ENCODE results near the gene LARGE1. TPM values are rescaled to one million over a fixed set of nuclear protein-coding genes. Genes with fewer than 3 reads are reported as not detected.

Gene LARGE1
- total RNA-seq, 2 donors from 2014 or later = 12.5 to 21.1 TPM

DNA sequence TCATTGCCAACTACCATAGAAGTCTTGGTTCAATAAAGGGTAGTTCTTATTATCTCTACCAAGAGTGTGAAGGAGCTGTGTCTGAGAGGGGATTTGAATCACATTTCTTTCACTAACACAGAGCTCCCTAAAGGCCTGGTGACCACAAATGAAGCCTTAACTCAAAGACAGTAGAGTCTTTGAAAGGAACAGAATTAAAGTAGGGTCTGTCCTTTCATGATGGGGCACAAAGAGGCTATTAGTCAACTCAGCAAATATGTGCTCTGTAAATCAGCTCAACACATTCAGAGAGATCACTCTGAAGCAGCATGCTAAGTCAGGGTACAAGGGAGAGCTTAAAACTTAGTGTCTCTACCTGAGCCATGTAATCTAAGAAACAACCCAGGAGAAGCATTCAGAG is 649.7 kb downstream of the LARGE1 start:
- TF ChIP-seq POLR2A (IDR thresholded peaks at IDR 0.05) = no peak
- TF ChIP-seq, protein P1, sequence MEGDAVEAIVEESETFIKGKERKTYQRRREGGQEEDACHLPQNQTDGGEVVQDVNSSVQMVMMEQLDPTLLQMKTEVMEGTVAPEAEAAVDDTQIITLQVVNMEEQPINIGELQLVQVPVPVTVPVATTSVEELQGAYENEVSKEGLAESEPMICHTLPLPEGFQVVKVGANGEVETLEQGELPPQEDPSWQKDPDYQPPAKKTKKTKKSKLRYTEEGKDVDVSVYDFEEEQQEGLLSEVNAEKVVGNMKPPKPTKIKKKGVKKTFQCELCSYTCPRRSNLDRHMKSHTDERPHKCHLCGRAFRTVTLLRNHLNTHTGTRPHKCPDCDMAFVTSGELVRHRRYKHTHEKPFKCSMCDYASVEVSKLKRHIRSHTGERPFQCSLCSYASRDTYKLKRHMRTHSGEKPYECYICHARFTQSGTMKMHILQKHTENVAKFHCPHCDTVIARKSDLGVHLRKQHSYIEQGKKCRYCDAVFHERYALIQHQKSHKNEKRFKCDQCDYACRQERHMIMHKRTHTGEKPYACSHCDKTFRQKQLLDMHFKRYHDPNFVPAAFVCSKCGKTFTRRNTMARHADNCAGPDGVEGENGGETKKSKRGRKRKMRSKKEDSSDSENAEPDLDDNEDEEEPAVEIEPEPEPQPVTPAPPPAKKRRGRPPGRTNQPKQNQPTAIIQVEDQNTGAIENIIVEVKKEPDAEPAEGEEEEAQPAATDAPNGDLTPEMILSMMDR (IDR thresholded peaks at IDR 0.05) = no peak

DNA sequence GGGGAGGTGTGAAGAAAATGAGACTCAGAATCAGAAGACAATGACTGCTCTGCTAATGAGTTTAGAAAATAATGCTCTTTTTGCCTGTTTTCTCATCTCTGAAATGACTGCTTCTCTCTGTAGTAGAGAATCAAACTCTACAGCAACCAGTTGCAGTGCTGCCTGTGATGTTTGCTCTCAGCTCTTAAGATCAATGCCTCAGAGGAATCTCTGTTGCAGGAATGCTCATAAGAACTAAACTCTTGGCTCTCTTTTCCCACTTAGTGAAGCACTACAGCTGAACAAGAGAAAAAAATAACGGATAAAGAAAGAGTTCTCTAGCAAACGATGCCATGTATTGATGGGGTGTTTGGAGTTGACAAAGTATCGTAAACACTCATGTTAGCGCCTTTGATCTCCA is 658.6 kb downstream of the LARGE1 start:
- Histone ChIP-seq H3K36me3 (replicated peaks in 1 of 2; ENCODE audit: insufficient read depth in 1 of 2, low read depth in 2 of 2) (no peaks in the 10 kb centered on the region), H3K27ac (no peak overlapping the region), H3K4me3 (no peak overlapping the region), H3K27me3 (no peaks in the 10 kb centered on the region), H3K4me1 (no peaks in the 10 kb centered on the region), H3K9me3 (no peaks in the 10 kb centered on the region)
- WGBS, 2 donors = 54 to 58% methylated on average over 4 of the region's 4 CpGs
- intact Hi-C loops (cut with DNase I) = no loop called here
- DNase-seq (no peak), ATAC-seq (no peak)
- TF ChIP-seq POLR2A (IDR thresholded peaks at IDR 0.05) = no peak
- TF ChIP-seq, protein P1 (IDR thresholded peaks at IDR 0.05) = no peak

More for the DNA sequence above, 649.7 kb downstream of the LARGE1 start:
- H3K36me3 ChIP-seq (replicated peaks in 1 of 2; ENCODE audit: insufficient read depth in 1 of 2, low read depth in 2 of 2) = no peaks in the 10 kb centered on the region
- H3K9me3 ChIP-seq = no peaks in the 10 kb centered on the region
- H3K27me3 ChIP-seq = no peaks in the 10 kb centered on the region
- no peak for ATAC-seq
- intact Hi-C loops (cut with DNase I) = no loop called here
- DNase-seq = no peak
- H3K4me3 ChIP-seq = no peak overlapping the region
- peaks cover 22% of the 10 kb centered on the region for H3K4me1 ChIP-seq
- H3K27ac ChIP-seq = no peak overlapping the region

DNA sequence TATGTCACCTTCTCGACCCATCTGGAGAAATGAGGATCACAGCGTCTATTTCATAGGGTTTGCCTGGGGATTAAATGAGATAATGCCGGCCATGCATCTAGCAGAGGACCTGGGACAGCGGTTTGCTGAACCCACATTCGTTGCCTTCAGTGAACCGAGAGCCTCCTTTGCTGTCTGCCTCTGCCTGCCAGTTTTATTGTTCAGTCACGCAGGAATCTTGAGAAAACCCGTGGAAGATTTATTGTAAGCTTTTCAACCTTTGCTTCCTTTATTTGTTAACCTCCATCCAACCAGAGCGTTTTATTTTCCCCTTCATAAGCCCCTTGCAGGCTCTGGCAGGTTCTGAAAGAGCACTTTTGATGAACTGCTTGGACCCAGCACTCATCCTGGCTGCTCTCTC is 659.8 kb downstream of the LARGE1 start:
- Histone ChIP-seq H3K27ac (no peak overlapping the region), H3K27me3 (no peaks in the 10 kb centered on the region), H3K4me1 (no peaks in the 10 kb centered on the region), H3K4me3 (no peak overlapping the region), H3K36me3 (replicated peaks in 1 of 2; ENCODE audit: insufficient read depth in 1 of 2, low read depth in 2 of 2) (no peaks in the 10 kb centered on the region), H3K9me3 (no peaks in the 10 kb centered on the region)
- no peak for TF ChIP-seq POLR2A (IDR thresholded peaks at IDR 0.05)
- ATAC-seq (no peak), DNase-seq (no peak)
- 61 to 75% methylated on average over 9 of the region's 9 CpGs for WGBS, 2 donors
- intact Hi-C loops (cut with DNase I) = no loop called here

DNA sequence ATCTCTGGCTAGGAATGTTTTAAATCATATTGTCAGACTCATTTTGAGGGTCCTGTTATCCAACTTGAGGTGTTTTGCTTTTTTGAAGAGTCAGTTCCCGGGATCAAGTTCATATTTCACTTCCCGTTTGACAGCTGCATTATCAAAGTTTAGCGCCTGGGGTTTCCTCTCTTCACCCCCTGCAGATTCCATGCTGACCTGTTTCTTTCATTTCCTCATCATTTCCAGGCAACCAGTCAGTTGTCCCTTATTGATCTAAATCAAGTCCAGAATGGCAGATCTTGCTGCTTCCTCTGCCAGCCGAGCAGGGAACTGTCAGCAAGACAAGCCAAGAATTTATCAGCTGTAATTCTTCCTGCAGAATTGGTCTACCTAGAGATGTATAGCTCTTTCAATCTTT is 664.5 kb downstream of the LARGE1 start:
- Histone ChIP-seq H3K27me3 (no peaks in the 10 kb centered on the region), H3K36me3 (replicated peaks in 1 of 2; ENCODE audit: insufficient read depth in 1 of 2, low read depth in 2 of 2) (no peaks in the 10 kb centered on the region), H3K4me1 (no peaks in the 10 kb centered on the region), H3K27ac (no peak overlapping the region), H3K4me3 (no peak overlapping the region), H3K9me3 (no peaks in the 10 kb centered on the region)
- 31 to 40% methylated on average over 4 of the region's 4 CpGs for WGBS, 2 donors
- ATAC-seq (no peak), DNase-seq (no peak)
- intact Hi-C loops (cut with DNase I) = no loop called here
- no peak for TF ChIP-seq POLR2A (IDR thresholded peaks at IDR 0.05)
- TF ChIP-seq, protein P1 (IDR thresholded peaks at IDR 0.05) = no peak

DNA sequence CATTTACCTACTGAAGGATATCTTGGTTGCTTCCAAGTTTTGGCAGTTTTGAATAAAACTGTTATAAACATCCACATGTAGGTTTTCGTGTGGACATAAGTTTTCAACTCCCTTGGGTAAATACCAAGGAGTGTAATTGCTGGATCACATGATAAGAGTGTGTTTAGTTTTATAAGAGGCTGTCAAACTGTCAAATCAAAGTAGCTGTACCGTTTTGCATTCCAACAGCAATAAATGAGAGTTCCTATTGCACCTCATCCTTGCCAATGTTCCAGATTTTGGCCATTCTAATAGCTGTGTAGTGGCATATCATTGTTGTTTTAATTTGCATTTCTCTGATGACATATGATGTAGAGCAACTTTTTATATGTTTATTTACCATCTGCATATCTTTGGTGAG is 671.3 kb downstream of the LARGE1 start:
- DNase-seq (no peak), ATAC-seq (no peak)
- intact Hi-C loops (cut with DNase I) = no loop called here
- 10 to 16% methylated on average over 2 of the region's 2 CpGs for WGBS, 2 donors
- H3K4me3 ChIP-seq = no peak overlapping the region
- H3K9me3 ChIP-seq = no peaks in the 10 kb centered on the region
- H3K4me1 ChIP-seq = no peaks in the 10 kb centered on the region
- H3K27me3 ChIP-seq = no peaks in the 10 kb centered on the region
- TF ChIP-seq POLR2A (IDR thresholded peaks at IDR 0.05) = no peak
- TF ChIP-seq, protein P1 (IDR thresholded peaks at IDR 0.05) = no peak
- H3K27ac ChIP-seq = no peak overlapping the region
- no peaks in the 10 kb centered on the region for H3K36me3 ChIP-seq (replicated peaks in 1 of 2; ENCODE audit: insufficient read depth in 1 of 2, low read depth in 2 of 2)

All from body of pancreas (tissue), 4 donors.